ENCODE results near the gene ST3GAL6. TPM values are rescaled to one million over a fixed set of nuclear protein-coding genes. Genes with fewer than 3 reads are reported as not detected.

Gene ST3GAL6
- total and polyA plus RNA-seq, 9 of the 15 experiments (the other 6 are each of a cell fraction or from before 2014, with no cell fraction given) = 0.14 TPM; not detected in 8

DNA sequence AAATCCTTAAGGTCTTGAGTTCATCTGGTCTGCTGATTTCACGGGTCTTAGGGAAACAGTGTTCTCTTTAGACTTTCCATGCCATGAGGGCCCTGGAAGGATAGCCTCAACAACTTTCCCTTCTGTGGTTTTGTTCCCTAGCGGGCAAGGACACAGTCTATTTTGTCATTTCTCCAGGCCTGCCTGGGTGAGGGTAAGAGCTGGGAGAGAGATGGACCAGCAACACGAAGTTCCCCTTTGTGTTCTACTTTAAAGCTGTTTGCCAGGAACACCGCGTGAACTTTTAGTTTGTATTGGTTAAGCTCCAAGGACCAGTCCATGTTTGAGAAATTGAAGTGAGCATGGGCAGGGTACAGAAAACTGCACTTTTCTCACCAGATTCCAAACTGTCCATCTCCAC is 20.9 kb downstream of the ST3GAL6 start:
- FAIRE-seq = no peak
- ATAC-seq = no peak
- no peak for DNase-seq (ENCODE audit: extremely low read depth in 1 of 4, low spot score in 3 of 4)
- H2AFZ ChIP-seq (ENCODE audit: low read depth, low read length) = no peak overlapping the region
- no peak overlapping the region for H3K4me3 ChIP-seq
- H3K27ac ChIP-seq (ENCODE audit: extremely low read depth, low read depth, low read length) = no peak overlapping the region
- POLR2A ChIA-PET = no interaction called here
- BruUV-seq (replicated peaks) = no TSS peak
- H3K27me3 ChIP-seq (ENCODE audit: control insufficient read depth in 2 of 2, insufficient read depth in 2 of 2, low read length in 2 of 2) = peaks cover 0 to 3% of the 10 kb centered on the region in 2 experiments; a peak in 1 of 5 replicates
- H3K4me2 ChIP-seq (ENCODE audit: insufficient read depth, low read length) = no peak overlapping the region
- no peaks in the 10 kb centered on the region for H3K4me1 ChIP-seq (replicated peaks in 1 of 2; ENCODE audit: control insufficient read depth in 2 of 2, insufficient read depth in 2 of 2, low read length in 2 of 2)
- no peaks in the 10 kb centered on the region for H3K79me2 ChIP-seq (ENCODE audit: control insufficient read depth, insufficient read depth, low read length)
- in situ Hi-C loops (cut with MboI) (no loop called here), intact Hi-C loops (cut with micrococcal nuclease) (no loop called here)
- no peaks in the 10 kb centered on the region for H3K36me3 ChIP-seq (ENCODE audit: control insufficient read depth, insufficient read depth, low read length)
- no peak overlapping the region for H3K9ac ChIP-seq (ENCODE audit: insufficient read depth in 1 of 2, low read depth in 2 of 2, low read length in 2 of 2)
- TF ChIP-seq ZNF707 (CRISPR knock-in tag; conservative IDR thresholded peaks at IDR 0.05) = no peak
- no peak for TF ChIP-seq BHLHE40 (IDR thresholded peaks at IDR 0.05; ENCODE audit: low read length)
- TF ChIP-seq IFI16 (CRISPR knock-in tag; IDR thresholded peaks at IDR 0.05) = no peak
- TF ChIP-seq, protein P1, sequence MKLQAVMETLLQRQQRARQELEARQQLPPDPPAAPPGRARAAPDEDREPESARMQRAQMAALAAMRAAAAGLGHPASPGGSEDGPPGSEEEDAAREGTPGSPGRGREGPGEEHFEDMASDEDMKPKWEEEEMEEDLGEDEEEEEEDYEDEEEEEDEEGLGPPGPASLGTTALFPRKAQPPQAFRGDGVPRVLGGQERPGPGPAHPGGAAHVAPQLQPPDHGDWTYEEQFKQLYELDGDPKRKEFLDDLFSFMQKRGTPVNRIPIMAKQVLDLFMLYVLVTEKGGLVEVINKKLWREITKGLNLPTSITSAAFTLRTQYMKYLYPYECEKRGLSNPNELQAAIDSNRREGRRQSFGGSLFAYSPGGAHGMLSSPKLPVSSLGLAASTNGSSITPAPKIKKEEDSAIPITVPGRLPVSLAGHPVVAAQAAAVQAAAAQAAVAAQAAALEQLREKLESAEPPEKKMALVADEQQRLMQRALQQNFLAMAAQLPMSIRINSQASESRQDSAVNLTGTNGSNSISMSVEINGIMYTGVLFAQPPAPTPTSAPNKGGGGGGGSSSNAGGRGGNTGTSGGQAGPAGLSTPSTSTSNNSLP (IDR thresholded peaks at IDR 0.05; ENCODE audit: borderline replicate concordance, low read depth, low read length) = no peak
- TF ChIP-seq ZFP30 (CRISPR knock-in tag; IDR thresholded peaks at IDR 0.05; ENCODE audit: borderline replicate concordance) = no peak
- TF ChIP-seq MEF2A (IDR thresholded peaks at IDR 0.05; ENCODE audit: control insufficient read depth, low read depth, low read length) = no peak
- TF ChIP-seq CEBPG (CRISPR knock-in tag; IDR thresholded peaks at IDR 0.05) = no peak
- TF ChIP-seq CEBPG (tag; conservative IDR thresholded peaks at IDR 0.05 in 1 of 2, IDR thresholded peaks at IDR 0.05 in 1 of 2) = no peak
- no peak for TF ChIP-seq PPARD (CRISPR knock-in tag; IDR thresholded peaks at IDR 0.05)
- H3K9me3 ChIP-seq (replicated peaks; ENCODE audit: control insufficient read depth, insufficient read depth, low read depth, low read length) = no peaks in the 10 kb centered on the region
- H3K9me1 ChIP-seq (ENCODE audit: control insufficient read depth, insufficient read depth, low read length) = no peaks in the 10 kb centered on the region
- CTCF ChIA-PET (ENCODE audit: low intra/inter-chr PET ratio) = no interaction called here
- 0% methylated on average over 4 of the region's 5 CpGs for WGBS (ENCODE audit: insufficient coverage, low coverage, missing lambda C conversion rate)
- H4K20me1 ChIP-seq (replicated peaks; ENCODE audit: control insufficient read depth, insufficient read depth, low read length) = no peaks in the 10 kb centered on the region

Data from K562 (cell line).